GM12878 (cell line): ENCODE measurements around the gene SPON2. TPM values are rescaled to one million over a fixed set of nuclear protein-coding genes. Genes with fewer than 3 reads are reported as not detected.

Experiments
- ATAC-seq: fragments of 200-7000 bp; cut with Tn5 transposase; 3 replicates; pipeline ENCODE4 v1.9.1; 2020; ENCODE audit warnings: mild to moderate bottlenecking, moderate library complexity
- BruUV-seq: library from RNA; stranded (reverse); fragments of 400-500 nt; replicated peaks from 2 replicates; lab custom pipeline; 2021; lab: Mats Ljungman, UMichigan
- CTCF ChIA-PET: fragments of 300-600 bp; sonication (Branson Sonifier 250); formaldehyde crosslinking; extraction: SDS; loops from one replicate; lab custom pipeline; 2021; ENCODE audit warnings: inconsistent platforms; lab: Yijun Ruan, JAX
- POLR2A ChIA-PET: fragments of 350-600 bp; formaldehyde crosslinking; extraction: SDS; loops from one replicate; lab custom pipeline; 2021; ENCODE audit warnings: inconsistent platforms; lab: Charles Lee
- RAD21 ChIA-PET: fragments of 300-600 bp; sonication (Branson Sonifier 250); formaldehyde crosslinking; loops from one replicate; lab custom pipeline; 2023; ENCODE audit warnings: antibody characterized with exemption; ENCODE audit not compliant: unreplicated experiment; lab: Charles Lee
- SMC1A ChIA-PET: fragments of 300-600 bp; sonication (Branson Sonifier 250); formaldehyde crosslinking; loops from one replicate; lab custom pipeline; 2023; ENCODE audit not compliant: unreplicated experiment, uncharacterized antibody; lab: Charles Lee
- DNase-seq: peaks from one replicate; pipeline ENCODE4 v3.0.0-alpha.2; 2011; ENCODE audit warnings: low read depth, low spot score
- FAIRE-seq: peaks from 3 replicates; lab custom pipeline; 2011; peaks lifted over from hg19 to GRCh38; lab: Jason Lieb, UNC
- H2AFZ ChIP-seq: 2 replicates; pipeline ENCODE4 v1.6.0; 2011; ENCODE audit warnings: low read depth, low read length, control low read depth; ENCODE audit not compliant: control insufficient read depth
- H3K27ac ChIP-seq: 2 replicates; pipeline ENCODE4 v1.5.1; 2011; ENCODE audit warnings: control low read depth; ENCODE audit not compliant: control insufficient read depth, insufficient read depth
- H3K27me3 ChIP-seq, 2 experiments: replicated peaks in 1 of 2; 2 replicates each; pipeline versions ENCODE4 v1.6.0 to v1.6.1; 2011; ENCODE audit warnings: low read length in 1 of 2; ENCODE audit not compliant: control insufficient read depth in 2 of 2, insufficient read depth in 2 of 2
- H3K36me3 ChIP-seq, 2 experiments: 2 replicates each; pipeline ENCODE4 v1.5.1; 2011; ENCODE audit warnings: low read length in 1 of 2; ENCODE audit not compliant: control insufficient read depth in 2 of 2, insufficient read depth in 2 of 2
- H3K4me1 ChIP-seq: 2 replicates; pipeline ENCODE4 v1.6.1; 2011; ENCODE audit warnings: mild to moderate bottlenecking, low read length, moderate library complexity, mixed read lengths; ENCODE audit not compliant: control insufficient read depth, insufficient read depth
- H3K4me2 ChIP-seq: 2 replicates; pipeline ENCODE4 v1.6.0; 2011; ENCODE audit warnings: control low read depth; ENCODE audit not compliant: control insufficient read depth, insufficient read depth
- H3K4me3 ChIP-seq: fragments of 200-600 bp; sonication (generic); 2 replicates; pipeline ENCODE4 v1.5.1; 2016
- H3K79me2 ChIP-seq: 2 replicates; pipeline ENCODE4 v1.6.0; 2011; ENCODE audit warnings: low read length; ENCODE audit not compliant: control insufficient read depth, insufficient read depth
- H3K9ac ChIP-seq: 2 replicates; pipeline ENCODE4 v1.8.0; 2011; ENCODE audit warnings: low read length, control low read depth, mixed read lengths; ENCODE audit not compliant: control insufficient read depth, insufficient read depth
- H3K9me3 ChIP-seq: replicated peaks from 3 replicates; pipeline ENCODE4 v1.5.1; 2011; ENCODE audit warnings: mild to moderate bottlenecking, low read length; ENCODE audit not compliant: control insufficient read depth, insufficient read depth
- H4K20me1 ChIP-seq: 2 replicates; pipeline ENCODE4 v1.6.0; 2011; ENCODE audit not compliant: control insufficient read depth, insufficient read depth
- BHLHE40 ChIP-seq, 2 experiments: fragments of 450-650 bp in 1 of 2; IDR thresholded peaks; 2 replicates each; pipeline ENCODE4 v1.6.1; 2011 to 2017; ENCODE audit warnings: low read depth in 2 of 2, borderline replicate concordance in 1 of 2, improper control_type of control experiment in 1 of 2, low read length in 1 of 2, mild to moderate bottlenecking in 1 of 2
- CBFB ChIP-seq: IDR thresholded peaks from 2 replicates; pipeline ENCODE4 v1.6.1; 2016; ENCODE audit warnings: antibody characterized with exemption, low read depth
- CHD1 ChIP-seq: IDR thresholded peaks from 2 replicates; pipeline ENCODE4 v1.6.1; 2012; ENCODE audit warnings: low read depth, low read length, improper control_type of control experiment
- CHD4 ChIP-seq: fragments of 200-600 bp; sonication (generic); IDR thresholded peaks from 2 replicates; pipeline ENCODE4 v1.6.1; 2016; ENCODE audit warnings: mild to moderate bottlenecking
- EGR1 ChIP-seq, 2 experiments: IDR thresholded peaks; 1 replicate in 1 of 2; 2 replicates in 1 of 2; pipeline ENCODE4 v1.6.1; 2011 to 2012; ENCODE audit warnings: low read depth in 2 of 2, low read length in 2 of 2, borderline replicate concordance in 1 of 2, mild to moderate bottlenecking in 1 of 2, moderate library complexity in 1 of 2
- GATAD2B ChIP-seq: fragments of 450-650 bp; conservative IDR thresholded peaks from 2 replicates; pipeline ENCODE4 v1.6.1; 2017; ENCODE audit warnings: low read depth, mild to moderate bottlenecking, moderate library complexity
- IKZF1 ChIP-seq: fragments of 450-650 bp; conservative IDR thresholded peaks from 2 replicates; pipeline ENCODE4 v1.6.1; 2017; ENCODE audit warnings: antibody characterized with exemption, mild to moderate bottlenecking
- NFXL1 ChIP-seq: fragments of 450-650 bp; IDR thresholded peaks from 2 replicates; pipeline ENCODE4 v1.6.1; 2017; ENCODE audit warnings: antibody characterized with exemption, mild to moderate bottlenecking, borderline replicate concordance
- RAD21 ChIP-seq: IDR thresholded peaks from 2 replicates; pipeline ENCODE4 v1.6.1; 2011; ENCODE audit warnings: mild to moderate bottlenecking, low read depth, low read length, moderate library complexity; ENCODE audit not compliant: insufficient read depth
- RELA ChIP-seq: fragments of 450-650 bp; IDR thresholded peaks from 2 replicates; pipeline ENCODE4 v1.8.0; 2014; ENCODE audit warnings: borderline replicate concordance; ENCODE audit not compliant: partially characterized antibody
- SMARCA5 ChIP-seq: fragments of 450-650 bp; IDR thresholded peaks from 2 replicates; pipeline ENCODE4 v1.6.1; 2017; ENCODE audit warnings: mild to moderate bottlenecking
- STAT3 ChIP-seq: IDR thresholded peaks from 2 replicates; pipeline ENCODE4 v1.6.1; 2011; ENCODE audit warnings: low read depth, low read length, improper control_type of control experiment
- TARDBP ChIP-seq: IDR thresholded peaks from 2 replicates; pipeline ENCODE4 v1.6.1; 2016; ENCODE audit warnings: borderline replicate concordance
- USF1 ChIP-seq: IDR thresholded peaks from 2 replicates; pipeline ENCODE4 v1.6.1; 2011; ENCODE audit warnings: borderline replicate concordance, low read depth, mild to moderate bottlenecking, moderate library complexity, mixed read lengths, low read length; ENCODE audit not compliant: insufficient read depth; ENCODE audit errors: extremely low read length
- ZNF217 ChIP-seq: fragments of 450-650 bp; IDR thresholded peaks from 2 replicates; pipeline ENCODE4 v1.6.1; 2017; ENCODE audit warnings: antibody characterized with exemption, mild to moderate bottlenecking
- ZNF24 ChIP-seq: fragments of 450-650 bp; IDR thresholded peaks from 2 replicates; pipeline ENCODE4 v1.6.1; 2017; ENCODE audit warnings: antibody characterized with exemption, mild to moderate bottlenecking
- WGBS: methylation state at CpG from one replicate; pipeline ENCODE4 v1.1.6; 2016; ENCODE audit warnings: low lambda C conversion rate; ENCODE audit not compliant: insufficient replicate concordance, insufficient coverage; ENCODE audit errors: missing lambda C conversion rate; 5-methylcytosine and 5-hydroxymethylcytosine counted together
- in situ Hi-C: fragments of 300-500 bp; cut with MboI; formaldehyde crosslinking; loops from 9 replicates; pipeline ENCODE4 v1.14.3; 2018; ENCODE audit warnings: mixed read lengths
- intact Hi-C: fragments of 100-400 bp; cut with micrococcal nuclease; formaldehyde crosslinking; loops from one replicate; pipeline ENCODE4 v1.14.2; 2022; ENCODE audit not compliant: unreplicated experiment
- polyA plus RNA-seq, 11 experiments: library from polyadenylated mRNA; depleted of rRNA in 4 of 11; unstranded in 6 of 11; stranded (reverse) in 5 of 11; fragments of >200 nt; fragmentation: Nextera tagmentation in 4 of 11; fragmentation: Illumina TruSeq in 1 of 11; extraction: Ambion mirVana in 4 of 11; extraction: Trizol in 1 of 11; gene quantifications; 1 replicate in 1 of 11; 2 replicates in 10 of 11; pipeline versions ENCODE4 v1.2.1 to v1.2.3, GENCODE V29; 2011 to 2016; ENCODE audit warnings: inconsistent platforms in 2 of 11, missing spikeins in 2 of 11, low read depth in 1 of 11
- total RNA-seq, 4 experiments: library from RNA; depleted of rRNA in 3 of 4; stranded (reverse); fragments of >200 nt in 3 of 4; fragmentation: Illumina TruSeq in 1 of 4; extraction: Trizol in 1 of 4; gene quantifications; 2 replicates each; pipeline versions ENCODE4 v1.2.1 to v1.2.3, GENCODE V29; 2013 to 2021
- TF ChIP-seq, protein P1 (sequence below): fragments of 450-650 bp; IDR thresholded peaks from 2 replicates; pipeline ENCODE4 v1.6.1; 2017; ENCODE audit warnings: mild to moderate bottlenecking

SPON2 gene
- total and polyA plus RNA-seq, 10 of the 15 experiments (the other 5 are each of a cell fraction or from before 2014, with no cell fraction given), result 1.1 to 11.2 (median 7.3) TPM

GRCh38 chr4:1167244-1167949 lies 5.0 kb downstream of the SPON2 start (continued):
- TF ChIP-seq SMARCA5, result peak; percentile 94
- TF ChIP-seq CHD4, result no peak
- TF ChIP-seq EGR1 (IDR thresholded peaks at IDR 0.05; ENCODE audit: borderline replicate concordance in 1 of 2, low read depth in 2 of 2, low read length in 2 of 2), result no peak
- 0 out of 2 replicates have a peak, but pooled peaks have one; percentile 49 for TF ChIP-seq CHD1
- TF ChIP-seq GATAD2B, result peak; percentile 82
- no peak for TF ChIP-seq RELA
- TF ChIP-seq NFXL1, result no peak

DNA sequence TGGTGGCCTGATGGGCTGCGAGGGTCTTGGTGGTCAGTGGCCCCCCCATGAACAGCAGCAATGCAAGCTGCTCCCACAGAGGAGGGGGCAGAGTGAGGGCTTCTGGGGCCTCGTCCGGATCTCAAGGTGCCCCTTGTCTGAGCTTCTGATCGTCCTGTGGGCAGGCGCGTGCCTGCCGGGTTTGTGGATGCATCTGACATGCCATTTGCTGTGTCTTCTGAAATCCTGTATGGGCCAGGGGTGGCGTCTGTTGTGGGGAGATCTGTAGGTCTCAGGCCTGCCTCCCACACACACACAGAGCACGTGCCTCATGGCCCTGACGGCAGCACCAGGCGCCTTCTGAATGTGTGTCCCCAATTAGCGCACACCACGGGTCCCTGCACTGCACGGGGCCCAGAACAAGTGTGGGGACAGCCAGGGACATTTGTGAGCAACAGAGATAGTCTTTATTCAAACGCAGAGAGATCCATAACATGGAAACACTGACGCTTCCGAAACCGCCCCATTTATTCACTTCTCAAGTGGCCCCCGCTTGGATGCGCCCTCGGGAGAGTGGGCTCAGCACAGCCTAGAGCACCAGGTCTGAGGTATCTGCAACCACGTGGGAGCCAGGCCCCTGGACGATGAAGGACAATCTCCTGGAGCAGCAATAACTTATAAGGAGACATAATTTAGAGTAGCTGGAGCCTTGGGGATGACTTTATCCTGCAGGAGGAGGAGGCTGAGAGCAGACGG lies 5.7 kb downstream of the SPON2 start:
- H3K27me3 ChIP-seq, result peaks cover 0 to 1% of the 10 kb centered on the region in 2 experiments; a peak in 2 of 4 replicates
- H3K27ac ChIP-seq, result peak overlapping the region; percentile 80
- H4K20me1 ChIP-seq, result no peaks in the 10 kb centered on the region
- ATAC-seq (peak; percentile 7), FAIRE-seq (no peak)
- H2AFZ ChIP-seq, result no peak overlapping the region
- H3K9ac ChIP-seq, result peak overlapping the region; percentile 86
- CTCF ChIA-PET, result interaction anchor here (0.5 to 4.7 kb wide), 14 partner anchors 8 to 351 kb away, joined by 3 to 66 read pairs (median 5); partner anchors contain the start of gene UVSSA
- peak overlapping the region; percentile 85 for H3K4me3 ChIP-seq
- in situ Hi-C loops, result loop anchor here (5.0 kb wide), 1 partner anchor 101 kb away; no protein-coding TSS in a partner anchor
- BruUV-seq, result no TSS peak
- POLR2A ChIA-PET, result no interaction called here
- H3K4me2 ChIP-seq, result peak overlapping the region; percentile 91
- TF ChIP-seq ZNF24 (no peak), RAD21 (no peak), BHLHE40 (IDR thresholded peaks at IDR 0.05; ENCODE audit: borderline replicate concordance in 1 of 2, low read depth in 2 of 2, low read length in 1 of 2) (peak; percentile 27 to 62; a peak in 2 of 4 replicates), TARDBP (no peak), ZNF217 (no peak), USF1 (peak; percentile 1), CBFB (no peak), STAT3 (no peak), IKZF1 (no peak)
- TF ChIP-seq, protein P1, sequence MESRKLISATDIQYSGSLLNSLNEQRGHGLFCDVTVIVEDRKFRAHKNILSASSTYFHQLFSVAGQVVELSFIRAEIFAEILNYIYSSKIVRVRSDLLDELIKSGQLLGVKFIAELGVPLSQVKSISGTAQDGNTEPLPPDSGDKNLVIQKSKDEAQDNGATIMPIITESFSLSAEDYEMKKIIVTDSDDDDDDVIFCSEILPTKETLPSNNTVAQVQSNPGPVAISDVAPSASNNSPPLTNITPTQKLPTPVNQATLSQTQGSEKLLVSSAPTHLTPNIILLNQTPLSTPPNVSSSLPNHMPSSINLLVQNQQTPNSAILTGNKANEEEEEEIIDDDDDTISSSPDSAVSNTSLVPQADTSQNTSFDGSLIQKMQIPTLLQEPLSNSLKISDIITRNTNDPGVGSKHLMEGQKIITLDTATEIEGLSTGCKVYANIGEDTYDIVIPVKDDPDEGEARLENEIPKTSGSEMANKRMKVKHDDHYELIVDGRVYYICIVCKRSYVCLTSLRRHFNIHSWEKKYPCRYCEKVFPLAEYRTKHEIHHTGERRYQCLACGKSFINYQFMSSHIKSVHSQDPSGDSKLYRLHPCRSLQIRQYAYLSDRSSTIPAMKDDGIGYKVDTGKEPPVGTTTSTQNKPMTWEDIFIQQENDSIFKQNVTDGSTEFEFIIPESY, result 0 out of 2 replicates have a peak, but pooled peaks have one; percentile 26
- TF ChIP-seq, all 136 proteins: peak for 3
- Histone ChIP-seq H3K9me3 (peaks cover 4% of the 10 kb centered on the region; the same call in 2 of the 3 replicates), H3K4me1 (peaks cover 21% of the 10 kb centered on the region), H3K79me2 (no peaks in the 10 kb centered on the region), H3K36me3 (no peaks in the 10 kb centered on the region)
- RAD21 ChIA-PET, result interaction anchor here (1.2 to 1.9 kb wide), 8 partner anchors 17 to 180 kb away, joined by 3 to 16 read pairs (median 6); partner anchors contain the start of gene UVSSA
- intact Hi-C loops, result loop anchor here (1.0 to 2.0 kb wide), 5 partner anchors 35 to 181 kb away; partner anchors contain the start of gene UVSSA
- WGBS, result 35% methylated on average over 24 of the region's 24 CpGs
- DNase-seq, result no peak
- SMC1A ChIA-PET, result interaction anchor here (0.9 to 2.5 kb wide), 6 partner anchors 13 to 180 kb away, joined by 3 to 26 read pairs (median 6); partner anchors contain the start of gene UVSSA
